PC-9 (cell line): ENCODE data around the gene VKORC1. TPM values are rescaled to one million over a fixed set of nuclear protein-coding genes. Genes with fewer than 3 reads are reported as not detected.

Experiments used
- BruUV-seq: library from RNA; stranded (reverse); fragments of 400-500 nt; replicated peaks from 2 replicates; lab custom pipeline; 2021; lab: Mats Ljungman, UMichigan
- CTCF ChIA-PET: fragments of 300-600 bp; sonication (Branson Sonifier 250); formaldehyde crosslinking; loops from one replicate; lab custom pipeline; 2022; ENCODE audit warnings: antibody characterized with exemption; lab: Charles Lee
- POLR2A ChIA-PET: fragments of 300-600 bp; sonication (Branson Sonifier 250); formaldehyde crosslinking; loops from one replicate; lab custom pipeline; 2022; ENCODE audit warnings: antibody characterized with exemption; ENCODE audit not compliant: unreplicated experiment; lab: Charles Lee
- DNase-seq, 2 experiments: peaks; one replicate each; pipeline versions ENCODE4 v3.0.0 to v3.0.0-alpha.2; 2015 to 2022; ENCODE audit warnings: mixed read lengths in 1 of 2
- H2AFZ ChIP-seq: fragments of 200-600 bp; sonication (generic); 2 replicates; pipeline ENCODE4 v1.8.1; 2017; ENCODE audit warnings: antibody characterized with exemption
- H3F3A ChIP-seq: fragments of 200-600 bp; sonication (generic); 2 replicates; pipeline ENCODE4 v1.8.1; 2017; ENCODE audit warnings: antibody characterized with exemption, mild to moderate bottlenecking, low read depth; ENCODE audit not compliant: insufficient read depth
- H3K27ac ChIP-seq: fragments of 200-600 bp; sonication (generic); 2 replicates; pipeline ENCODE4 v1.6.1; 2016; ENCODE audit warnings: mixed run types
- H3K27me3 ChIP-seq: fragments of 200-600 bp; sonication (generic); 2 replicates; pipeline ENCODE4 v1.6.1; 2016; ENCODE audit warnings: low read depth, mixed run types; ENCODE audit not compliant: insufficient read depth
- H3K36me3 ChIP-seq: fragments of 200-600 bp; sonication (generic); 2 replicates; pipeline ENCODE4 v1.6.1; 2016; ENCODE audit warnings: low read depth, mixed run types
- H3K4me1 ChIP-seq: fragments of 200-600 bp; sonication (generic); replicated peaks from 2 replicates; pipeline ENCODE4 v1.6.1; 2016; ENCODE audit warnings: mixed run types; ENCODE audit not compliant: insufficient read depth
- H3K4me2 ChIP-seq: fragments of 200-600 bp; sonication (generic); 2 replicates; pipeline ENCODE4 v1.6.1; 2017; ENCODE audit warnings: mixed run types
- H3K4me3 ChIP-seq: fragments of 200-600 bp; sonication (generic); 2 replicates; pipeline ENCODE4 v1.6.1; 2016; ENCODE audit warnings: mixed run types
- H3K79me2 ChIP-seq: fragments of 200-600 bp; sonication (generic); 2 replicates; pipeline ENCODE4 v1.6.1; 2017; ENCODE audit warnings: low read depth, mixed run types
- H3K9me2 ChIP-seq: fragments of 200-600 bp; sonication (generic); 2 replicates; pipeline ENCODE4 v1.8.1; 2017; ENCODE audit warnings: mild to moderate bottlenecking; ENCODE audit not compliant: insufficient read depth
- H3K9me3 ChIP-seq: fragments of 200-600 bp; sonication (generic); 2 replicates; pipeline ENCODE4 v1.8.1; 2016; ENCODE audit warnings: low read depth; ENCODE audit not compliant: insufficient read depth
- H4K20me1 ChIP-seq: fragments of 200-600 bp; sonication (generic); 2 replicates; pipeline ENCODE4 v1.8.1; 2017; ENCODE audit not compliant: insufficient read depth
- EZH2 ChIP-seq: fragments of 200-600 bp; sonication (generic); IDR thresholded peaks from 2 replicates; pipeline ENCODE4 v1.8.0; 2017; ENCODE audit warnings: antibody characterized with exemption, low read depth
- intact Hi-C: fragments of 100-400 bp; cut with micrococcal nuclease; formaldehyde crosslinking; loops from one replicate; pipeline ENCODE4 v1.10.0; 2022; ENCODE audit not compliant: unreplicated experiment
- total RNA-seq: library from RNA; stranded (reverse); gene quantifications from 2 replicates; pipeline ENCODE4 v1.2.3, GENCODE V29; 2021
- TF ChIP-seq, protein P1 (sequence below): fragments of 200-600 bp; sonication (generic); conservative IDR thresholded peaks from 2 replicates; pipeline ENCODE4 v1.6.1; 2017; ENCODE audit warnings: mixed run types, antibody characterized with exemption, mild to moderate bottlenecking, moderate library complexity

VKORC1 gene
- total RNA-seq, 1 experiment from 2014 or later = 46.0 TPM

DNA sequence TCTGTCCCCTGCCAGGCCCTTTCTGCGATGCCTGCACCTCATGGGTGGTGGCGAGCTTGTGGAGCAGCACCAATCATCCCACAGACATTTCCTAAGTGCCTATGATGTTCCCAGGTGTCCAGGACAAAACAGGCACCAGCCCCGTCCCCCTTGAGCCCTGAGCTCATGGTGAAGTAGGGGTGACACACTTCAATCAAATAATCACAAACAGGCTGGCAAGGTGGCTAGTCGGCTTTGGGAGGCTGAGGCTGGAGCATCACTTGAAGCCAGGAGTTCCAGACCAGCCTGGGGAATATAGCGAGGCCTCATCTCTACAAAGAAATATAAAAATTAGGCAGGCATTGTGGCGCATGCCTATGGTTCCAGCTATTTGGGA is 41.7 kb upstream of the VKORC1 start:
- intact Hi-C loops = no loop called here

DNA sequence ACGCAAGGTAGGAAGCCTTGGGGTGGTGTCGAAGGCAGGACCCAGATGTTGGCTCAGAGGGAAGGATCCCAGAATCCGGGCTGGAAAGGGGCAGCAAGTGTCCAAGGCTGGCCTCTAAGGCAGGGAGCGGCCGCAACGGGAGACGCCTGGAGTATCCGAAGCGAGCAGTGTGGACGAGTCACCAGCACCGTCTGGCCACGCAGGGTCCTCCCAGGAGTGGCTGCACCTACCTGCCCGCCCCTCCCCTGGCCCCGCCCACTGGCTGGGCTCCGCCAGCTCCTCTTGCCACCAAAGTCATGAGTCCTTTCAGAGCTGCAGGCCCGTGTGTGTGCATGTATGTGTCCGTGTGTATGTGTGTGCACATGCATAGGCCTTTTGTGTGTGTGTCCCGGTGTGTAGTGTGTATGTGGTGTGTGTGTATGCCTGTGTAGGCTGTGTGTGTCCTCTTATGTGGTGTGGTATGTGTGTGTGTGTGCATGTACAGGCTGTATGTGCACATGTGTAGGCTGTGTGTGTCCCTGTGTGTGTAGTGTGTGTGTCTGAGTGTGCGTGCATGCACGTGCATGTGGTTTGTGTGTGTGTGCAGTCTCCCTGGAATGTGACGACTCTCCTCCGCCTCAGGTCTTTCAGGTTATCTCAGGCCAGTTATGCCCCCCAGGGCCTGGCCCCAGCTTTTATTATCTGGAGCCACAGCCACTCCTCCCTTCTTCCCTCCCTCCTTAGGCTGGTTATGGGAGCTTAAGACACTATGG is 41.1 kb upstream of the VKORC1 start, which contains the start of gene PRSS8:
PRSS8 (minus strand) TSS at position 193 of the 752 bp plus-strand sequence. CDS start 229 bp downstream, outside the sequence.
- peaks cover 66% of the 10 kb centered on the region for H3K4me1 ChIP-seq
- no peak within 1 kb of the TSS for H2AFZ ChIP-seq
- H3K4me2 ChIP-seq = peak within 1 kb of the TSS; percentile 75
- no peaks in the 10 kb centered on the region for H4K20me1 ChIP-seq
- H3K9me2 ChIP-seq = no peaks in the 10 kb centered on the region
- peak within 1 kb of the TSS; percentile 71 for H3K27ac ChIP-seq
- ChIA-PET POLR2A (interaction anchor here (0.5 to 3.1 kb wide), 5 partner anchors 18 to 194 kb away, joined by 3 to 29 read pairs (median 5); partner anchors contain the start of genes KAT8 and ZNF668), CTCF (no interaction called here)
- no peaks in the 10 kb centered on the region for H3K9me3 ChIP-seq
- peaks cover 12% of the 10 kb centered on the region for H3K79me2 ChIP-seq
- H3K4me3 ChIP-seq = peak within 1 kb of the TSS; percentile 59
- no TSS peak for BruUV-seq
- DNase-seq = peak; percentile 73 to 89
- TF ChIP-seq, protein P1, sequence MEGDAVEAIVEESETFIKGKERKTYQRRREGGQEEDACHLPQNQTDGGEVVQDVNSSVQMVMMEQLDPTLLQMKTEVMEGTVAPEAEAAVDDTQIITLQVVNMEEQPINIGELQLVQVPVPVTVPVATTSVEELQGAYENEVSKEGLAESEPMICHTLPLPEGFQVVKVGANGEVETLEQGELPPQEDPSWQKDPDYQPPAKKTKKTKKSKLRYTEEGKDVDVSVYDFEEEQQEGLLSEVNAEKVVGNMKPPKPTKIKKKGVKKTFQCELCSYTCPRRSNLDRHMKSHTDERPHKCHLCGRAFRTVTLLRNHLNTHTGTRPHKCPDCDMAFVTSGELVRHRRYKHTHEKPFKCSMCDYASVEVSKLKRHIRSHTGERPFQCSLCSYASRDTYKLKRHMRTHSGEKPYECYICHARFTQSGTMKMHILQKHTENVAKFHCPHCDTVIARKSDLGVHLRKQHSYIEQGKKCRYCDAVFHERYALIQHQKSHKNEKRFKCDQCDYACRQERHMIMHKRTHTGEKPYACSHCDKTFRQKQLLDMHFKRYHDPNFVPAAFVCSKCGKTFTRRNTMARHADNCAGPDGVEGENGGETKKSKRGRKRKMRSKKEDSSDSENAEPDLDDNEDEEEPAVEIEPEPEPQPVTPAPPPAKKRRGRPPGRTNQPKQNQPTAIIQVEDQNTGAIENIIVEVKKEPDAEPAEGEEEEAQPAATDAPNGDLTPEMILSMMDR = no peak
- no peak for TF ChIP-seq EZH2
- no peaks in the 10 kb centered on the region for H3K27me3 ChIP-seq
- H3K36me3 ChIP-seq = no peaks in the 10 kb centered on the region
- intact Hi-C loops = loop anchor here (2.0 kb wide), 1 partner anchor 61 kb away; the partner anchor contains the start of genes ZNF646 and ZNF668
- H3F3A ChIP-seq = peaks cover 41% of the 10 kb centered on the region

More for the DNA sequence above, 41.7 kb upstream of the VKORC1 start:
- Histone ChIP-seq H3K9me3 (no peaks in the 10 kb centered on the region), H3K27me3 (no peaks in the 10 kb centered on the region), H4K20me1 (no peaks in the 10 kb centered on the region), H3F3A (peaks cover 44% of the 10 kb centered on the region), H3K27ac (no peak overlapping the region), H3K36me3 (no peaks in the 10 kb centered on the region), H3K79me2 (peaks cover 12% of the 10 kb centered on the region), H3K4me3 (no peak overlapping the region), H3K4me1 (peaks cover 67% of the 10 kb centered on the region), H3K4me2 (peak overlapping the region; percentile 75), H2AFZ (no peak overlapping the region), H3K9me2 (no peaks in the 10 kb centered on the region)
- TF ChIP-seq EZH2 = no peak
- TF ChIP-seq, protein P1 = no peak
- ChIA-PET POLR2A (interaction anchor here (0.5 to 3.1 kb wide), 3 partner anchors 19 to 194 kb away, joined by 3 to 29 read pairs (median 11); partner anchors contain the start of gene KAT8), CTCF (no interaction called here)
- no peak for DNase-seq
- BruUV-seq = no TSS peak

DNA sequence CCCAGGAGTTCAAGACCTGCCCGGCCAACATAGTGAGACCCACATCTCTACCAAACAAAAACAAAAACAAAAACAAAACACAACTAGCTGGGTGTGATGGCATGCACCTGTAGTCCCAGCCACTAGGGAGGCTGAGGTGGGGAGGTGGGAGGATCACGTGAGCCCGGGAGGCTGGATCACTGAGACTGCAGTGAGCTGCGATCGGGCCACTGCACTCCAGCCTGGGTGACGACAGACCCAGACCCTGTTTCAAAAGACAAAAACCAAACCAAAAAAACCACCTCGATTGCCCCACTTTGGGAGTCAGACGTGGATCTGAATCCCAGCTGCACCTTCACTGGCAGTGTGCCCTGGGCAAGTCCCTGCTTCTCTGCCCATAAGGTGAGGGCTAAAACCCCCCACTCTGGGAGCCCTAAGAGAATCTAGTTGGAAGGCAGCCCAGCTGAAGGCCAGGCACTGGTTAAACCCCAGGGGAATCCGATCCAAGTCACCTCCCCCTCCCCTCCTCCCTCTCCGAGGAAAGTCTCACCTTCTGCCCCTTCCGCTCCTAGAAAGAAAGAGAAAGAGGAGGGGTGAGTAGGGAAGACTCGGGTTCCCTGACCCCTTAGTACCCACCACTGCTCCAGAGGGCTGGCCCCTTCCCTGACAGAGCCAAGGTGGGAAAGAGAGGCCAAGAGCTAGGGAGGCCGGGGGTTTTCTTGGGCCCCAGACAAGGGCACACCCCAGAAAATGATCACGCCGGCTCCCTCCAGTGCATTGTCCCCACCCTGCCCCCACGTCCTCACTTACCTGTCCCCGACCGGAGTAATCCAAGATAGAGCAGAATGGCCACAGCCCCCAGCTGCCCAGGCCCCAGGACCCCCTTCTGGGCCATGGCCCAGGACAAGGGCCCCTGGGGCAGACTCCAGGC is 40.3 kb upstream of the VKORC1 start:
- TF ChIP-seq EZH2 = no peak
- TF ChIP-seq, protein P1 = no peak; the same call in 1 of the 2 replicates
- Histone ChIP-seq H3K27me3 (no peaks in the 10 kb centered on the region), H3F3A (peaks cover 47% of the 10 kb centered on the region), H2AFZ (no peak overlapping the region), H4K20me1 (no peaks in the 10 kb centered on the region), H3K36me3 (no peaks in the 10 kb centered on the region), H3K9me2 (no peaks in the 10 kb centered on the region), H3K9me3 (no peaks in the 10 kb centered on the region), H3K4me2 (peak overlapping the region; percentile 75), H3K79me2 (peaks cover 12% of the 10 kb centered on the region), H3K27ac (peak overlapping the region; percentile 71), H3K4me3 (peak overlapping the region; percentile 59), H3K4me1 (peaks cover 68% of the 10 kb centered on the region)
- ChIA-PET CTCF (interaction anchor here (1.0 kb wide), 1 partner anchor 7 kb away, joined by 5 read pairs; no protein-coding TSS in a partner anchor), POLR2A (interaction anchor here (0.6 to 3.1 kb wide), 5 partner anchors 17 to 132 kb away, joined by 3 to 29 read pairs (median 5); partner anchors contain the start of genes KAT8 and ZNF668)
- BruUV-seq = TSS peak; percentile 60
- intact Hi-C loops = loop anchor here (2.0 kb wide), 1 partner anchor 60 kb away; the partner anchor contains the start of genes ZNF646 and ZNF668
- peak; percentile 70 to 76 for DNase-seq
